Kidney (tissue), 14 donors: ENCODE data around the gene CD69. TPM values are rescaled to one million over a fixed set of nuclear protein-coding genes. Genes with fewer than 3 reads are reported as not detected.
A peak's percentile ranks its signal among the peaks of the same experiment; 100 is the strongest.

Experiments used
- DNase-seq, 5 donors: peaks; one replicate each; pipeline ENCODE4 v3.0.0-alpha.2; 2013 to 2020
- FAIRE-seq: peaks from 2 replicates; lab custom pipeline; 2012; peaks lifted over from hg19 to GRCh38; lab: Jason Lieb, UNC
- H3K27ac ChIP-seq, 2 donors: one replicate each; pipeline ENCODE4 v1.7.0; 2013; ENCODE audit warnings: low read depth in 2 of 2, low read length in 2 of 2, inconsistent platforms in 1 of 2
- H3K27me3 ChIP-seq: one replicate; pipeline ENCODE4 v1.7.1; 2013; ENCODE audit warnings: low read length, inconsistent platforms; ENCODE audit not compliant: control insufficient read depth, insufficient read depth
- H3K36me3 ChIP-seq, 3 donors: one replicate each; pipeline versions ENCODE4 v1.7.0 to v1.7.1; 2013; ENCODE audit warnings: low read length in 3 of 3, control low read depth in 1 of 3, inconsistent platforms in 1 of 3; ENCODE audit not compliant: insufficient read depth in 3 of 3, control insufficient read depth in 2 of 3
- H3K4me1 ChIP-seq, 3 donors: one replicate each; pipeline versions ENCODE4 v1.7.0 to v1.7.1; 2013; ENCODE audit warnings: low read length in 3 of 3, inconsistent platforms in 1 of 3, low read depth in 1 of 3; ENCODE audit not compliant: control insufficient read depth in 2 of 3, insufficient read depth in 2 of 3
- H3K4me3 ChIP-seq, 3 donors: one replicate each; pipeline versions ENCODE4 v1.7.0 to v1.8.1; 2013; ENCODE audit warnings: low read length in 3 of 3, control low read depth in 1 of 3, inconsistent platforms in 1 of 3
- H3K9ac ChIP-seq, 3 donors: one replicate each; pipeline versions ENCODE4 v1.7.0 to v1.7.1; 2013; ENCODE audit warnings: low read length in 3 of 3, control low read depth in 1 of 3, inconsistent platforms in 1 of 3
- H3K9me3 ChIP-seq, 3 donors: one replicate each; pipeline versions ENCODE4 v1.7.0 to v1.7.1; 2013; ENCODE audit warnings: low read length in 3 of 3, control low read depth in 1 of 3, inconsistent platforms in 1 of 3; ENCODE audit not compliant: control insufficient read depth in 2 of 3, insufficient read depth in 1 of 3
- CTCF ChIP-seq: IDR thresholded peaks from 3 replicates; pipeline ENCODE4 v1.5.1; 2012; ENCODE audit warnings: mild to moderate bottlenecking, moderate library complexity, borderline replicate concordance; ENCODE audit not compliant: insufficient read depth; ENCODE audit errors: extremely low read depth
- intact Hi-C: fragments of 100-400 bp; cut with DNase I; formaldehyde crosslinking; loops from one replicate; pipeline ENCODE4 v1.11.1; 2022
- polyA plus RNA-seq: library from polyadenylated mRNA; stranded (reverse); fragments of 350-450 nt; fragmentation: Illumina TruSeq; extraction: RNeasy Lipid Tissue Mini Kit (QIAGEN cat#74804); gene quantifications from one replicate; pipeline ENCODE4 v1.2.3, GENCODE V29; 2014; ENCODE audit warnings: low read depth, low replicate concordance; ENCODE audit not compliant: insufficient read depth
- total RNA-seq: library from RNA; stranded (reverse); fragmentation: NEBNext Ultra II Directional; extraction: Animal tissue kit (Norgen Biotek cat#: 25700); gene quantifications from one replicate; pipeline ENCODE4 v1.2.1, GENCODE V29; 2021
- donor health status: control.
- donor health status: control.
- donor health status: control.
- donor health status: control.
- donor health status: control.
- donor health status: DM: yes; HTN: yes; CAD: no.
- donor health status: Normal renal cell carcinoma (clear cell type).

CD69 gene
- total and polyA plus RNA-seq, 2 donors from 2014 or later: 2.2 to 25.0 TPM

- TF ChIP-seq CTCF: no peak
- H3K36me3 ChIP-seq: no peaks in the 10 kb centered on the region
These were observed 11.1 kb downstream of the CD69 start for GRCh38 chr12:9749640-9750039.

GRCh38 chr12:9745199-9745598 is 15.5 kb downstream of the CD69 start:
- H3K27me3 ChIP-seq: no peaks in the 10 kb centered on the region
- intact Hi-C loops: no loop called here
- peaks cover 0 to 3% (median 0%) of the 10 kb centered on the region in 3 donors for H3K4me1 ChIP-seq
- TF ChIP-seq CTCF: no peak
- no peaks in the 10 kb centered on the region for H3K9me3 ChIP-seq
- DNase-seq (peak in 3 of 5 donors; percentile 64 to 88 (median 81)), FAIRE-seq (no peak)
- H3K36me3 ChIP-seq: no peaks in the 10 kb centered on the region
- no peak overlapping the region for H3K9ac ChIP-seq
- H3K4me3 ChIP-seq: no peak overlapping the region
- no peak overlapping the region for H3K27ac ChIP-seq

More at GRCh38 chr12:9749640-9750039, 11.1 kb downstream of the CD69 start:
- Histone ChIP-seq H3K4me1 (no peaks in the 10 kb centered on the region), H3K9ac (no peak overlapping the region), H3K27me3 (no peaks in the 10 kb centered on the region), H3K9me3 (no peaks in the 10 kb centered on the region), H3K4me3 (no peak overlapping the region), H3K27ac (no peak overlapping the region)
- intact Hi-C loops: loop anchor here (10.0 kb wide), 1 partner anchor 175 kb away; no protein-coding TSS in a partner anchor
- DNase-seq (no peak), FAIRE-seq (no peak)

GRCh38 chr12:9742661-9743060 is 18.0 kb downstream of the CD69 start:
- peak overlapping the region in 1 of 2 donors; percentile 76 for H3K27ac ChIP-seq
- H3K9ac ChIP-seq: no peak overlapping the region

More at GRCh38 chr12:9742661-9743060, 18.0 kb downstream of the CD69 start:
- no peaks in the 10 kb centered on the region for H3K9me3 ChIP-seq
- H3K4me1 ChIP-seq: peaks cover 0 to 4% (median 0%) of the 10 kb centered on the region in 3 donors
- no peaks in the 10 kb centered on the region for H3K36me3 ChIP-seq
- peak in 1 of 5 donors; percentile 45 for DNase-seq
- FAIRE-seq: no peak
- TF ChIP-seq CTCF: no peak
- intact Hi-C loops: no loop called here
- H3K4me3 ChIP-seq: no peak overlapping the region
- no peaks in the 10 kb centered on the region for H3K27me3 ChIP-seq
